ENCODE results near the gene HSPA9.

HSPA9 gene

GRCh38 chr5:138594305-138595058 is 19.3 kb upstream of the HSPA9 start:
- no peak for DNase-seq

GRCh38 chr5:138588013-138588788 is 13.0 kb upstream of the HSPA9 start:
- DNase-seq, result no peak

- no peak for DNase-seq
Measured at GRCh38 chr5:138585157-138585556, 10.0 kb upstream of the HSPA9 start.

GRCh38 chr5:138583984-138584637 is 8.9 kb upstream of the HSPA9 start:
- no peak for DNase-seq

GRCh38 chr5:138582959-138583358 is 7.8 kb upstream of the HSPA9 start:
- no peak for DNase-seq

GRCh38 chr5:138580777-138581176 is 5.6 kb upstream of the HSPA9 start:
- no peak for DNase-seq

- no peak for DNase-seq
Measured at GRCh38 chr5:138580001-138580400, 4.8 kb upstream of the HSPA9 start.

- no peak for DNase-seq
Measured at GRCh38 chr5:138579517-138579863, 4.3 kb upstream of the HSPA9 start.

GRCh38 chr5:138577452-138577851 is 2.3 kb upstream of the HSPA9 start:
- DNase-seq, result no peak

- DNase-seq, result no peak
Measured at GRCh38 chr5:138574744-138575193, 432 bp downstream of the HSPA9 start.

GRCh38 chr5:138573949-138574670 is 1.1 kb downstream of the HSPA9 start:
- no peak for DNase-seq

- DNase-seq, result no peak
Measured at GRCh38 chr5:138573223-138573622, 2.0 kb downstream of the HSPA9 start.

GRCh38 chr5:138570871-138571270 is 4.3 kb downstream of the HSPA9 start:
- DNase-seq, result no peak

GRCh38 chr5:138569782-138570181 is 5.4 kb downstream of the HSPA9 start:
- DNase-seq, result no peak

GRCh38 chr5:138568061-138568824 is 7.0 kb downstream of the HSPA9 start:
- no peak for DNase-seq

GRCh38 chr5:138566792-138567191 is 8.4 kb downstream of the HSPA9 start:
- DNase-seq, result no peak

- no peak for DNase-seq
Measured at GRCh38 chr5:138565100-138565821, 9.9 kb downstream of the HSPA9 start.

- no peak for DNase-seq
Measured at GRCh38 chr5:138564242-138564641, 11.0 kb downstream of the HSPA9 start.

GRCh38 chr5:138563340-138564118 is 11.7 kb downstream of the HSPA9 start:
- no peak for DNase-seq

GRCh38 chr5:138560971-138561370 is 14.2 kb downstream of the HSPA9 start:
- no peak for DNase-seq

GRCh38 chr5:138559937-138560336 is 15.3 kb downstream of the HSPA9 start:
- no peak for DNase-seq

Data from NCI-H82 (cell line).